Endometrium (tissue), 2 donors: ENCODE data around the gene DMRT1.
"Not testable (repeated sequence)": the region's sequence is repeated elsewhere in the genome, so short reads cannot be mapped to it uniquely, and the experiment has no call there.

Source experiments
- FAIRE-seq: peaks from 2 replicates; lab custom pipeline; 2012; peaks lifted over from hg19 to GRCh38; lab: Jason Lieb, UNC
- donor health status: control.
- donor health status: control.

DMRT1 gene

GRCh38 chr9:860706-861105, 19.2 kb downstream of the DMRT1 start:
- no peak for FAIRE-seq

- not testable (repeated sequence) for FAIRE-seq
Measured at GRCh38 chr9:861525-861924, 20.0 kb downstream of the DMRT1 start.

DNA sequence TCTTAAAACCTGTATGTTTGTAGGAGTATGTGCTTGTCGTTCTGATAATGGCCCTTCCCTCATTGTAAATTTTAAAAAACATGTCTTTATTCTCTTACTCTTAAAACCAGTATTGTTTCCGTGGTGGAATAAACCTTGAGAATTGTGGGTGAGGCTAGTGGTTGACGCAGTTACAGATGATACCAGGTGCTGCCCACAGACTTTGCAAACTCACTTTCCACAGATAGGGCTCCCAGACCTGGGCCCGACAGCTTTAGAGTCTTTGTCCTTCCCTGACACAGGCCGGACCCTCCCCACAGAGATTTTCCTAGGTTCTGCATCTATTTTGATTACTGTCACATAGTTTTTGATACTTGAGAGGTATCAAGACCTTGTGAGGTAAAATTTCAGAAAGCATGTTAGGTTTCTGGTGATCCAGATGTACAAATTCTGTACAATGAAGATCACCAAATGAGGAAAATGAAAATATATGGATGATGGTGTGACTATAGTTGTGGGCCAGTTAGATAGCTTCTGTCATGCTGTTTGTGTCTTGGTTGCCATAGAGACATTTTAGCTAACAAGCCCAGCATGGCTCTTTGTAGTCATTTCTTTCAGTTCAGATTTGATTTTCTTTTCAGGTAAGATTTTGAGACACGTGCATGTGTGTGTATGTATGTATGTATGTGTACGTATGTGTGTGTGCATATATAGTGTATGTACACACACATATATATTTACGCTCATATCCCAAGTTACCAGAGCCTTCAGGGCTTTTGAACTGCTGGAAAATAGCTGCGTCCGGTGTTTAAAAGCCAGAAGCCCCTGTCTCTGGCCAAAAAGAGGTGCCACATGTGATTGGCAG, 33.8 kb downstream of the DMRT1 start:
- FAIRE-seq = no peak

- FAIRE-seq = no peak
Measured at GRCh38 chr9:876425-876824, 34.9 kb downstream of the DMRT1 start.

DNA sequence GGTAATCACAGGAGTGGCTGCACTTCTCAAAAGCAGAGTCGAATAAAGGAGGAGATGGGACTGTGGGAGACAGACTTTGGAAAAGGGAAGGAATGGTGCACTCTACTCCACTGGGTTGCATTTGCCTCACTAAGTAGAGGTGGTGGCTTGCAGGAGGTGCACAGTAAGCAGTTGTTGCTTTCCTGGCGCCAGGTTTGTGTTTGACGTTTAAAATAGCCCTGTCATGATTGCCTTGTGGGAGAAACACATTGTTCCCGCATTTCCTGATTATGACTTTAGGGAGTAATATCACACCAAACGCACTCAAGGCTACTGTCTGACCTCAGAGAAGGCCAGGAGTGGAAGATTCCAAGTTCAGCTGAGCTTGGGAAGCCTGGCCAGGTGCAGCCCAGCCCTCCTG, 36.7 kb downstream of the DMRT1 start:
- FAIRE-seq = no peak

GRCh38 chr9:880725-881124, 39.2 kb downstream of the DMRT1 start:
- no peak for FAIRE-seq

DNA sequence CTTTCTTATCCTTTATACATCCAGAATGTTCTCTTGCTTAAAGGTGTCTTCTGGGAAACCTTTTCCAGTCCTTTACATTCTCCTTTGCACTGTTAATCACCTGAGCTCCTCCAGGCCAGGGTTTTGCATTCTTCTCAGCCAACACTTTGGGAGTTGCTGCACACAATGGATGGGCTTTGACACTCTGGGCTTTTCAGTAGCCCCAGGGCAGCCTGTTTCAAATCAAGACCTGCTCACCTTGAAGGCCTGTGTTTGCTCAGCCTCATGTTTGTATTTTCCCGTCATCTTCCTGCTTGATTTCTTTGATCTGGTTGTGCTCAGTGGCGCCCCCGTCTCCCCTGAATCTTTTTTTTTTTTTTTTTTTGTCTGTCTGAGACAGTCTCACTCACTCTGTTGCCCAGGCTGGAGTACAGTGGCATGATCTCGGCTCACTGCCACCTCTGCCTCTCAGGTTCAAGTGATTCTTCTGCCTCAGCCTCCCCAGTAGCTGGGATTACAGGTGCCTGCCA, 41.0 kb downstream of the DMRT1 start:
- no peak for FAIRE-seq

DNA sequence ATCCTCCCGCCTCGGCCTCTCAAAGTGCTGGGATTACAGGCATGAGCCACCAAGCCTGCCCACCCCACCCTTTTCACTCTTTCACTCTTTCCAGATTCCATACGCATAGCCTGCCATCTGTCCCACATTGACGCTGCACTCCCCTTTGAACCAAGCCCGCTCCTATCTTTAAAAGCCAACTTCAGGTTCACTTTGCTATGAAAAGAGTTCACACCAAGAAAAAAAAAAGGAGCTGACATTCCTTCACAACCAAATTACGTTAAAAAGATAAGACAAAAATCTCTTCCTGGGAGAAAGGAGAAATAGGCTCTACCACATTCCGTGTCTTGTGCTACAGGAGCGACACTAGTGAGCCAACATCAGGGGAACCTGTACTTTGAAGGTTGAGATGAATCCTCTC, 41.5 kb downstream of the DMRT1 start:
- FAIRE-seq = no peak

DNA sequence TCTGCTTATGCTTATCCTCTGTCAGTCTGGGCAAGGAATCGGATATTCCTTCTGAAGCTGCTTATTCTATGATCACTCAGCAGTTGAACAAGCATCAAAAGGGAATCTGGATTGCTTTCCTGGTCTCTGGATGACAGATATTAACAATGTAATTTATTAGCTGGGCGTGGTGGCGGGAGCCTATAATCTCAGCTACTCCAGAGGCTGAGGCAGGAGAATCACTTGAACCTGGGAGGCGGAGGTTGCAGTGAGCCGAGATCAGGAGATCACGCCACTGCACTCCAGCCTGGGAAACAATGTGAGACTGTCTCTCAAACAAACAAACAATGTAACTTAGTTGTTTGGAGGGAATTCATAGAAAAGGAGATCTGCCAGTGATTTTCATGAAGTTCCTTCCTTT, 45.4 kb downstream of the DMRT1 start:
- no peak for FAIRE-seq

GRCh38 chr9:892123-892522, 50.6 kb downstream of the DMRT1 start:
- no peak for FAIRE-seq

DNA sequence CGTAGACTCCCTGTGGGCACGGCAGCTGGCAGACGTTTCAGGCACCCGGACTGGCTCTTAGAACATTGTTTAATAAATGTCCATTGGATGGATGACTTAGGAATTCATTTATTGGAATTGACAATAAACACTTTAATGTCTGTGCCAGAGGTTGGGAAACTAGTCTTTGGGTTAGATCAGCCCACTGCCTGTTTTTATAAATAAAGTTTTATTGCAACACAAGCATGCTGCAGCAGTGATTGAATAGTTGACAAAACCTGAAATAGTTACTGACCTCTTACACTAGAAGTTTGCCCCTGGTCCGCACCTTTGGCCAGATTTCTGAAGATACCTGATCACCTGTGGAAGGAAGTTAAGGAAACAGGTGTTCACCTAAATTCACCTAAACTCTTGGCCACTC, 51.6 kb downstream of the DMRT1 start:
- no peak for FAIRE-seq

DNA sequence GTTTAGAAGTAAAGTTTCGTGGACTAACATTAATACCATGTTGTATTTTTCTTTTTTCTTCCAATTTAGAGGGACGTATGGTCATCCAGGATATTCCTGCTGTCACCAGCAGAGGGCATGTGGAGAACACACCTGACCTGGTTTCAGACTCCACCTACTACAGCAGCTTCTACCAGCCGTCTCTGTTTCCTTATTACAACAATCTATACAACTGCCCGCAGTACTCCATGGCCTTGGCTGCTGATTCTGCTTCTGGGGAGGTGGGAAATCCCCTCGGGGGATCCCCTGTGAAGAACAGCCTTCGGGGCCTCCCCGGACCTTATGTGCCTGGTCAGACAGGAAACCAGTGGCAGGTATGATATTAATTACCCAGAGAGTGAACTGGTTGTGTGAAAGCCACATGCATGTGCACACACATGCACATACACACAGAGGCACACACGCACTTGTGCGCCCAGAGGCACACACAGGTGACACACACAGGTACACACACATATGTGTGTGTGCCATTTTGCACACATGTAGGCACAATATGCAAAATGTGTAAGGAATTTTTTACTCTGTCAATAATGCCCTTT, 52.4 kb downstream of the DMRT1 start:
- no peak for FAIRE-seq

DNA sequence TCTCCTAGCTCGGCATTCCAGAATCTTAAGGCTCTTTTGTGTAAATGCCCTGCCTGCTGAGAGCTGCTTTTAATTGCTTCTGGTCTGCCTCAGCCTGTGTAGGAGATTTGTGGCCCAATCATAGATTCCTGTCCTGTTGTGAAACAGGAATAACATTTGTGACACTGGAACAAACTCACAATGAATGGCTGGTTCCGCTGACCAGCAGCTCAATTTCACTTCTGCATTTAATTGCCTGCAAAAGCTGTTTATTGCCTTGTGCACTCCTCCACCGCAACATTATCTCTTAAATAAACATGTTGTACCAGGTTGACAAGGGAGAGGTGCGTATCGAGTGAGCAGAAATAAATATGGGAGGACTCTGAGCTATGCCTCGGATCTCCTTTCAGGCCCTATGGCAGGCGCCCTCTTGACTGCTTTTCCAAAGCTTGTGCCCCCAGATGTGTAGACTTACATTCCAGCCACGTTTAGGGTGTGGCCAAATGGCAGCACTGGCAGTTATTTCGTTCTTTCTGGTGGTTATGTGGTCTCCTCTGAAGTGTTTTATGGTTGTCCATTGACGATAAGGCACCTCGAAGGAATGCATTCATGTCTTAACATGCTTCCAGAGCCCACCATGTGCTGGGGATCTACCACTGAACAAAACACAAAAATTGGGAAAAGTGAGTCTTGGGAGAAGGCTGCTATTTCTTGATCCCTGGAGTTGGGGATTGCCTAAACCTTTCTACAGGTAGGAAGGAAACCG, 58.1 kb downstream of the DMRT1 start:
- no peak for FAIRE-seq

DNA sequence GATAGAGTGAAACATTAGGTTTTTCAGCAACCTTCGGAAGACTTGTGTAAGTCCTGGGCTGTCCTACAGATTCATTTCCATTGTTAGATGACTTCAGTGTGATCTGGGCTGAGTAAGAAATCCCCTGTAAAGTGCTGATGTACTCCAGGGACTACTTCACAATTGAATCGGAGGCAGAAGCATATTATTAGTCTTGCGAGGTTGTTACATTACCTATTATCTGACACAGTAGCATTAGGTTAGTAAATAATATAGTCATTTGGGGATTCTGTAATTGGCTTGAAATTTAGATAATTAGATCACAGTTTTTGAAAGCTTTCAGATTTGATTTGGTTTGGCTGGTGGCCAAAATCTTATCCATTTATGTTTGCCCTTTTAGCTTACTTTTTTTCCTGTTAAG, 62.4 kb downstream of the DMRT1 start:
- no peak for FAIRE-seq

DNA sequence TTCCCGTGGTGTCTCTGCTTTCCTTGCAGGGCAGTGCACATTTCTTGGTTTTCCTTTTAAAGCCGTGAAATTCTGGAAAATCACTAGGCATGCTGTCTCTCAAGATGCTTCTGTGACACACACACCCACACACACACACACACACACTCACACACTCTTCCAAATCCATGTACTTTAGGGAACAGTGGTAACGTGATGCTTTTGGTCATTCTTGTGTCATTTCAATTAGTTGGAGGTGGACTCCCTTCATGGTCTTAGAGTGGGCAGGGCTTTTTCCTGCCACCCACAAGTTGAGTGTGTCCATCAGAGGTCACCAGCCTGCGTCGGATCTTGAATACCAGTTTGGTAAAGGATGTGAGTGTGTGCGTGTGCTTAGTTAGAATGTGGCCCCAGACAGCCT, 64.4 kb downstream of the DMRT1 start:
- no peak for FAIRE-seq

DNA sequence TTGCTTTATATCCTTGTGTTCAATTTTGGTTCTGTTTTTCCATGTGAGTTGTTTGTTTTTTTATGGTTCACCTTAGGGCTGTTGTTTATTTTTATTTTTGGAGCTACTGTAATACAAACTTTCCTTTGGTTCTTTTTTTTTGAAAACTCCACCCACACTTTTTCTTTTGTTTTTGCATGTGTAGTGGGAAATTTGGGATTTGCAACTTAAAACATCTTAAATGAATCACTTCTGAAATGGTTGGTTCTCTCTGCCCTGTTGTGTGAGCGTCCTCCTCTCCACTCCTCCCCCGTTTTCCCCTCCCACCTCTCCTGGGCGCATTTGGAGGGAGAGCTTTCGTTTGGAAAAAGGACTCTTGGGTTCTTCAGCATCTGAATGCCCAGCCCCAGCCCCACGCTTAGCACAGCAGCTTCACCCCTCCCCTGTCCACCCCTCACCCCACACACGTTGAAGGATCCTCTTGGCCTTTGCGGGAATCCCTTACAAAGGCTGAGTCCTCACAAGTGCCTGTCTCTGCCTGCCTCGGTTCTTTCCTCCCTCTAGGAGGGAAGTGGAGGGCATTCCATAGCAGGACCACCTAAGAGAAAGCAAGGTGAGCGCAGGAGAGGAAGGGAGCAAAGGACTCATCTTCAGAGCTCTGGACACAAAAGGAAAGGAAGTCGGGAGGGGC, 67.2 kb downstream of the DMRT1 start:
- FAIRE-seq = no peak

- FAIRE-seq = no peak
Measured at GRCh38 chr9:911005-911404, 69.5 kb downstream of the DMRT1 start.

GRCh38 chr9:912776-913175, 71.3 kb downstream of the DMRT1 start:
- FAIRE-seq = no peak

DNA sequence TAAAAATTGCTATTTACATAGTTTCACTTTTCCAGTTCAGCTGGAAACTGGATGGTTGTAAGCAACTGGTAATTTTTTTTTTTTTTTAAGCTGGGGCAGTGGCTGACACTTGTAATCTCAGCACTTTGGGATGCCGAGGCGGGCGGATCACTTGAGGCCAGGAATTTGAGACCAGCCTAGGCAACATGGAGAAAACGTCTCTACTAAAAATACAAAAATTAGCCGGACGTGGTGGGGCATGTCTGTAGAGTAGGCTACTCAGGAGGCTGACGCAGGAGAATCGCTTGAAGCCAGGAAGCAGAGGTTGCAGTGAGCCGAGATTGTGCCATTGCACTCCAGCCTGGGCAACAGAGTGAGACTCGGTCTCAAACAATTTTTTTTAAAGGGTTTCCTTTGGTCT, 72.0 kb downstream of the DMRT1 start:
- not testable (repeated sequence) for FAIRE-seq

DNA sequence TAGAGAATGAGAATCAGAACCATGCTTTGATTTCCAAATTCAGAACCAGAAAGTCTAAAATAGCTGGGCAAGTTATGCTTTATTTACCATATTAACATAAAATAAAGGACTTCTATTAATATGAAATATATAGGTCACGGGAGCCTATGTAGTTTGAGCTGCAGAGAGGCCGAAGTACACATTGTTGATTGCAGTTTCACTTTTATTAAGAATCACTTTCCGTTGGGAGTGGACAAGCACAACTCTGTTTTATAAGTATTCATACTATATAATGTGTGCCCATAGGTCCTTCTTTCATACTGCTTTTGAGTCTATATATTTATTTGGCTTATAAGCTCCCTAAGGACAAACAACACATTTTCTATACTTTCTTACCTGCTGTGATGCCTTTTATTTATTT, 76.2 kb downstream of the DMRT1 start:
- FAIRE-seq = no peak

DNA sequence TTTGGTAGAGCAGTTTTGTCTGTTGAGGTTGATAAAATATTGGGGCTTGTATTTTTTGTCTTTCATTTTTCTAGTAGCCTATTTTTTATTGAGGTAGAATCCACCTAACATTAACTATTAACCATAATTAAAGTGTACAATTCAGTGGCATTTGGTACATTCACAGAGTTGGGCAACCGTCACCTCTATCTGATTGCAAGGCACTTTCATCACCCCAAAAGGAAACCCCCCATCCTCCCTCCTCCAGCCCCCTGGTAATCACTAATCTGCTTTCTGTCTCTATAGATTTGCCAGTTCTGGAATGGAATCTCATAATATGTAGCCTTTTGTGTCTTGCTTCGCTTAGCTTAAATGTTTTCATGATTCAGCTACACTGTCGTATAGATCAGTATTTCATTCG, 79.4 kb downstream of the DMRT1 start:
- FAIRE-seq = no peak

- no peak for FAIRE-seq
Measured at GRCh38 chr9:922171-922570, 80.7 kb downstream of the DMRT1 start.

- FAIRE-seq = no peak
Measured at GRCh38 chr9:922731-923130, 81.2 kb downstream of the DMRT1 start.
